Liver (tissue), 9 donors: ENCODE measurements around the gene OXTR. TPM values are rescaled to one million over a fixed set of nuclear protein-coding genes. Genes with fewer than 3 reads are reported as not detected.
A peak's percentile ranks its signal among the peaks of the same experiment; 100 is the strongest.

Source experiments
- DNase-seq: peaks from one replicate; pipeline ENCODE4 v3.0.0-alpha.2; 2017; ENCODE audit warnings: low spot score
- H3K27ac ChIP-seq, 2 donors: one replicate each; pipeline ENCODE4 v1.7.0; 2013; ENCODE audit warnings: inconsistent platforms in 2 of 2, low read length in 2 of 2, control low read depth in 1 of 2, low read depth in 1 of 2, mild to moderate bottlenecking in 1 of 2
- H3K27me3 ChIP-seq, 4 donors: one replicate each; pipeline versions ENCODE4 v1.6.1 to v1.7.0; 2013; ENCODE audit warnings: low read length in 3 of 4, inconsistent platforms in 1 of 4, mild to moderate bottlenecking in 1 of 4, moderate library complexity in 1 of 4; ENCODE audit not compliant: control insufficient read depth in 4 of 4, insufficient read depth in 4 of 4
- H3K36me3 ChIP-seq, 4 donors: one replicate each; pipeline versions ENCODE4 v1.6.1 to v1.7.0; 2013; ENCODE audit warnings: low read length in 3 of 4, mild to moderate bottlenecking in 3 of 4, low read depth in 1 of 4, moderate library complexity in 1 of 4; ENCODE audit not compliant: control insufficient read depth in 4 of 4, insufficient read depth in 3 of 4
- H3K4me1 ChIP-seq, 4 donors: one replicate each; pipeline versions ENCODE4 v1.6.1 to v1.7.0; 2013; ENCODE audit warnings: low read length in 3 of 4, mild to moderate bottlenecking in 3 of 4, moderate library complexity in 1 of 4; ENCODE audit not compliant: control insufficient read depth in 4 of 4, insufficient read depth in 4 of 4
- H3K4me3 ChIP-seq, 3 donors: one replicate each; pipeline versions ENCODE4 v1.6.1 to v1.7.0; 2013; ENCODE audit warnings: low read length in 3 of 3, control low read depth in 1 of 3, low read depth in 1 of 3, mild to moderate bottlenecking in 1 of 3
- H3K9ac ChIP-seq, 2 donors: one replicate each; pipeline ENCODE4 v1.7.0; 2013; ENCODE audit warnings: low read length in 2 of 2, mild to moderate bottlenecking in 2 of 2, moderate library complexity in 2 of 2, control low read depth in 1 of 2, low read depth in 1 of 2
- H3K9me3 ChIP-seq, 4 donors: one replicate each; pipeline versions ENCODE4 v1.6.1 to v1.7.0; 2013; ENCODE audit warnings: low read length in 3 of 4; ENCODE audit not compliant: control insufficient read depth in 4 of 4
- CTCF ChIP-seq: fragments of 150-350 bp; IDR thresholded peaks from 2 replicates; pipeline ENCODE4 v1.5.1; 2017; ENCODE audit warnings: improper control_type of control experiment, low read depth, low read length; ENCODE audit not compliant: missing input control
- EGR1 ChIP-seq, 2 donors: IDR thresholded peaks; 2 replicates each; pipeline ENCODE4 v1.6.1; 2016 to 2018; ENCODE audit warnings: antibody characterized with exemption in 2 of 2, low read depth in 2 of 2
- FOXA1 ChIP-seq: IDR thresholded peaks from 2 replicates; pipeline ENCODE4 v1.6.1; 2016; ENCODE audit warnings: antibody characterized with exemption
- FOXA2 ChIP-seq: IDR thresholded peaks from 2 replicates; pipeline ENCODE4 v1.6.1; 2016; ENCODE audit warnings: antibody characterized with exemption
- GABPA ChIP-seq, 2 donors: IDR thresholded peaks in 1 of 2; conservative IDR thresholded peaks in 1 of 2; 2 replicates each; pipeline ENCODE4 v1.6.1; 2016; ENCODE audit warnings: antibody characterized with exemption in 2 of 2, mild to moderate bottlenecking in 1 of 2, moderate library complexity in 1 of 2
- HNF4A ChIP-seq, 2 donors: conservative IDR thresholded peaks; 2 replicates each; pipeline ENCODE4 v1.6.1; 2016; ENCODE audit warnings: antibody characterized with exemption in 2 of 2, mild to moderate bottlenecking in 2 of 2
- JUND ChIP-seq, 2 donors: IDR thresholded peaks; 2 replicates each; pipeline ENCODE4 v1.6.1; 2016; ENCODE audit warnings: antibody characterized with exemption in 2 of 2
- NR2F2 ChIP-seq: IDR thresholded peaks from 2 replicates; pipeline ENCODE4 v1.6.1; 2016; ENCODE audit warnings: antibody characterized with exemption
- RAD21 ChIP-seq, 2 donors: IDR thresholded peaks; 2 replicates each; pipeline ENCODE4 v1.6.1; 2016; ENCODE audit warnings: antibody characterized with exemption in 2 of 2, mild to moderate bottlenecking in 2 of 2
- RXRA ChIP-seq, 2 donors: IDR thresholded peaks; 2 replicates each; pipeline ENCODE4 v1.6.1; 2017 to 2018; ENCODE audit warnings: antibody characterized with exemption in 2 of 2, mild to moderate bottlenecking in 1 of 2
- SP1 ChIP-seq: IDR thresholded peaks from 2 replicates; pipeline ENCODE4 v1.6.1; 2018; ENCODE audit warnings: antibody characterized with exemption, mild to moderate bottlenecking
- TAF1 ChIP-seq: conservative IDR thresholded peaks from 2 replicates; pipeline ENCODE4 v1.6.1; 2016; ENCODE audit warnings: antibody characterized with exemption, mild to moderate bottlenecking
- YY1 ChIP-seq: IDR thresholded peaks from 2 replicates; pipeline ENCODE4 v1.6.1; 2016; ENCODE audit warnings: antibody characterized with exemption, mild to moderate bottlenecking
- ZBTB33 ChIP-seq: IDR thresholded peaks from 2 replicates; pipeline ENCODE4 v1.6.1; 2016; ENCODE audit warnings: antibody characterized with exemption
- WGBS: extraction: QIAGEN DNeasy Blood & Tissue Kit; methylation state at CpG from one replicate; pipeline ENCODE4 v1.1.7; 2013; 5-methylcytosine and 5-hydroxymethylcytosine counted together
- polyA plus RNA-seq, 2 donors: library from polyadenylated mRNA; stranded (reverse) in 1 of 2; unstranded in 1 of 2; fragments of 200-250 nt in 1 of 2; fragments of >200 nt in 1 of 2; fragmentation: Nextera tagmentation in 1 of 2; extraction: Ambion mirVana in 1 of 2; gene quantifications; one replicate each; pipeline versions ENCODE4 v1.2.1 to v1.2.3, GENCODE V29; 2013 to 2015
- total RNA-seq, 2 donors: library from RNA; depleted of rRNA; stranded (reverse); fragments of >200 nt; gene quantifications; one replicate each; pipeline ENCODE4 v1.2.3, GENCODE V29; 2014
- TF ChIP-seq, protein P1 (sequence below): IDR thresholded peaks from 2 replicates; pipeline ENCODE4 v1.6.1; 2016; ENCODE audit warnings: antibody characterized with exemption
- TF ChIP-seq, protein P2 (sequence below): IDR thresholded peaks from 2 replicates; pipeline ENCODE4 v1.6.1; 2016; ENCODE audit warnings: antibody characterized with exemption
- TF ChIP-seq, protein P3 (sequence below): IDR thresholded peaks from 2 replicates; pipeline ENCODE4 v1.6.1; 2016; ENCODE audit warnings: antibody characterized with exemption, mild to moderate bottlenecking
- donor health status: healthy.
- donor health status: healthy.
- donor health status: healthy.
- donor health status: healthy.
- donor health status: healthy.

OXTR gene
- total and polyA plus RNA-seq, 4 donors: 0.05 to 0.28 (median 0.08) TPM; not detected in 1

DNA sequence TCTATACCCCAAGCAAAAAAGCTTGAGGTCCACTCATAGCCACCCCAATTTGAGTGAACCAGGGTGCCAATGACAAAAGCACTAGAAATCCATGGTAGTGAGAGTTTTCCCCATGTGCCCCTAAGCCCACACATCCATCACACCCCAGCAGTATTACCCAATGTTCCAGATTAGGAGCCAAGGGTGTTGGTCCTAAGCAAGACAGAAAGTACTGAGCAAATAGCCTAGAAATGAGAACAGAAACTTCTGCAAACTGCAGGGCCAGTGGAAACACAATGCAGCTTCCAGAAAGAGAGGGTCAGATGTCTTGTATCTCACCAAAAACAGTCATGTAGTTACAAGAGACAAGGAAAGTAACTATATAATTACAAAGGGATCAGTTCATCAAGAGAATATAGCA lies 10.9 kb upstream of the OXTR start:
- Histone ChIP-seq H3K9me3 (no peaks in the 10 kb centered on the region), H3K27me3 (peaks cover 0 to 4% (median 0%) of the 10 kb centered on the region in 4 donors), H3K4me1 (no peaks in the 10 kb centered on the region), H3K36me3 (no peaks in the 10 kb centered on the region), H3K4me3 (no peak overlapping the region), H3K27ac (no peak overlapping the region), H3K9ac (no peak overlapping the region)
- TF ChIP-seq TAF1 (no peak), GABPA (IDR thresholded peaks at IDR 0.05 in 1 of 2, conservative IDR thresholded peaks at IDR 0.05 in 1 of 2) (no peak), FOXA2 (no peak), JUND (IDR thresholded peaks at IDR 0.05) (no peak), NR2F2 (no peak), SP1 (no peak), HNF4A (conservative IDR thresholded peaks at IDR 0.05) (no peak), EGR1 (IDR thresholded peaks at IDR 0.05; ENCODE audit: low read depth in 2 of 2) (no peak), RAD21 (IDR thresholded peaks at IDR 0.05) (no peak), FOXA1 (no peak), RXRA (IDR thresholded peaks at IDR 0.05) (no peak), YY1 (no peak)
- TF ChIP-seq, protein P1, sequence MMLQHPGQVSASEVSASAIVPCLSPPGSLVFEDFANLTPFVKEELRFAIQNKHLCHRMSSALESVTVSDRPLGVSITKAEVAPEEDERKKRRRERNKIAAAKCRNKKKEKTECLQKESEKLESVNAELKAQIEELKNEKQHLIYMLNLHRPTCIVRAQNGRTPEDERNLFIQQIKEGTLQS: no peak
- TF ChIP-seq, protein P2, sequence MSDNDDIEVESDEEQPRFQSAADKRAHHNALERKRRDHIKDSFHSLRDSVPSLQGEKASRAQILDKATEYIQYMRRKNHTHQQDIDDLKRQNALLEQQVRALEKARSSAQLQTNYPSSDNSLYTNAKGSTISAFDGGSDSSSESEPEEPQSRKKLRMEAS: no peak
- TF ChIP-seq, protein P3, sequence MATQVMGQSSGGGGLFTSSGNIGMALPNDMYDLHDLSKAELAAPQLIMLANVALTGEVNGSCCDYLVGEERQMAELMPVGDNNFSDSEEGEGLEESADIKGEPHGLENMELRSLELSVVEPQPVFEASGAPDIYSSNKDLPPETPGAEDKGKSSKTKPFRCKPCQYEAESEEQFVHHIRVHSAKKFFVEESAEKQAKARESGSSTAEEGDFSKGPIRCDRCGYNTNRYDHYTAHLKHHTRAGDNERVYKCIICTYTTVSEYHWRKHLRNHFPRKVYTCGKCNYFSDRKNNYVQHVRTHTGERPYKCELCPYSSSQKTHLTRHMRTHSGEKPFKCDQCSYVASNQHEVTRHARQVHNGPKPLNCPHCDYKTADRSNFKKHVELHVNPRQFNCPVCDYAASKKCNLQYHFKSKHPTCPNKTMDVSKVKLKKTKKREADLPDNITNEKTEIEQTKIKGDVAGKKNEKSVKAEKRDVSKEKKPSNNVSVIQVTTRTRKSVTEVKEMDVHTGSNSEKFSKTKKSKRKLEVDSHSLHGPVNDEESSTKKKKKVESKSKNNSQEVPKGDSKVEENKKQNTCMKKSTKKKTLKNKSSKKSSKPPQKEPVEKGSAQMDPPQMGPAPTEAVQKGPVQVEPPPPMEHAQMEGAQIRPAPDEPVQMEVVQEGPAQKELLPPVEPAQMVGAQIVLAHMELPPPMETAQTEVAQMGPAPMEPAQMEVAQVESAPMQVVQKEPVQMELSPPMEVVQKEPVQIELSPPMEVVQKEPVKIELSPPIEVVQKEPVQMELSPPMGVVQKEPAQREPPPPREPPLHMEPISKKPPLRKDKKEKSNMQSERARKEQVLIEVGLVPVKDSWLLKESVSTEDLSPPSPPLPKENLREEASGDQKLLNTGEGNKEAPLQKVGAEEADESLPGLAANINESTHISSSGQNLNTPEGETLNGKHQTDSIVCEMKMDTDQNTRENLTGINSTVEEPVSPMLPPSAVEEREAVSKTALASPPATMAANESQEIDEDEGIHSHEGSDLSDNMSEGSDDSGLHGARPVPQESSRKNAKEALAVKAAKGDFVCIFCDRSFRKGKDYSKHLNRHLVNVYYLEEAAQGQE: no peak
- DNase-seq: no peak

DNA sequence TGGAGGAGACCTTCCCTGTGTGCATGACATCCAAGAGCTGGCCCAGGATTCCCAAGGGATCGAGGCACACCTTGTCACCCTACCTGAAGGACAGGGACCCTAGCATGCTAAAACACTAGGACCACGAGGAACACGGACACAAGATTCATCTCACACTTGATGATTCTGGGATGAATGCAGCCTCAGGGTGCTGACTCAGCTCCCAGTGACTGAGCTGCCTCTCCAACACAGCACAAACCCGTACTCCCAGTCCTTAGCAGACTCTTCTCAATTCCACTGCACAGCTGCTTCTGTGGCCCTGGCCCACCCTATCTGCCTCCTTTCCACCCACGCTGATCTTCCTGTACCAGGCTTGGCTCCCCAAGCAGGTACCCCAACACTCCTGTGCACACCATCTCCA lies 9.1 kb upstream of the OXTR start:
- 89% methylated on average over 5 of the region's 5 CpGs for WGBS
- DNase-seq: peak; percentile 20

More for the DNA sequence above, 9.1 kb upstream of the OXTR start:
- no peak overlapping the region for H3K27ac ChIP-seq
- H3K27me3 ChIP-seq: peaks cover 0 to 4% (median 1%) of the 10 kb centered on the region in 4 donors
- TF ChIP-seq HNF4A (conservative IDR thresholded peaks at IDR 0.05): no peak
- TF ChIP-seq NR2F2: no peak
- no peak for TF ChIP-seq JUND (IDR thresholded peaks at IDR 0.05)
- TF ChIP-seq, protein P3: no peak
- TF ChIP-seq GABPA (IDR thresholded peaks at IDR 0.05 in 1 of 2, conservative IDR thresholded peaks at IDR 0.05 in 1 of 2): no peak
- no peak for TF ChIP-seq RXRA (IDR thresholded peaks at IDR 0.05)
- TF ChIP-seq RAD21 (IDR thresholded peaks at IDR 0.05): no peak
- TF ChIP-seq, protein P1: no peak
- TF ChIP-seq, protein P2: no peak
- no peak for TF ChIP-seq TAF1
- no peak for TF ChIP-seq FOXA1
- TF ChIP-seq YY1: no peak
- no peak for TF ChIP-seq CTCF
- TF ChIP-seq SP1: no peak
- no peak for TF ChIP-seq ZBTB33
- TF ChIP-seq EGR1 (IDR thresholded peaks at IDR 0.05; ENCODE audit: low read depth in 2 of 2): no peak
- TF ChIP-seq FOXA2: no peak
- H3K9me3 ChIP-seq: no peaks in the 10 kb centered on the region
- no peaks in the 10 kb centered on the region for H3K4me1 ChIP-seq
- no peaks in the 10 kb centered on the region for H3K36me3 ChIP-seq
- no peak overlapping the region for H3K4me3 ChIP-seq
- no peak overlapping the region for H3K9ac ChIP-seq
